A549 (cell line): Measurements from ENCODE around the gene SAP25.

Source experiments
- GATA3 ChIP-seq: IDR thresholded peaks from 2 replicates; pipeline ENCODE4 v1.6.1; 2012; ENCODE audit warnings: borderline replicate concordance
- TF ChIP-seq, protein P1 (sequence below): fragments of 450-650 bp; IDR thresholded peaks from 2 replicates; pipeline ENCODE4 v1.6.1; 2014; ENCODE audit warnings: antibody characterized with exemption
- TF ChIP-seq, protein P2 (sequence below): fragments of >200 bp; sonication (Bioruptor Twin); formaldehyde crosslinking; IDR thresholded peaks from 3 replicates; pipeline ENCODE4 v1.5.1; 2016

DNA sequence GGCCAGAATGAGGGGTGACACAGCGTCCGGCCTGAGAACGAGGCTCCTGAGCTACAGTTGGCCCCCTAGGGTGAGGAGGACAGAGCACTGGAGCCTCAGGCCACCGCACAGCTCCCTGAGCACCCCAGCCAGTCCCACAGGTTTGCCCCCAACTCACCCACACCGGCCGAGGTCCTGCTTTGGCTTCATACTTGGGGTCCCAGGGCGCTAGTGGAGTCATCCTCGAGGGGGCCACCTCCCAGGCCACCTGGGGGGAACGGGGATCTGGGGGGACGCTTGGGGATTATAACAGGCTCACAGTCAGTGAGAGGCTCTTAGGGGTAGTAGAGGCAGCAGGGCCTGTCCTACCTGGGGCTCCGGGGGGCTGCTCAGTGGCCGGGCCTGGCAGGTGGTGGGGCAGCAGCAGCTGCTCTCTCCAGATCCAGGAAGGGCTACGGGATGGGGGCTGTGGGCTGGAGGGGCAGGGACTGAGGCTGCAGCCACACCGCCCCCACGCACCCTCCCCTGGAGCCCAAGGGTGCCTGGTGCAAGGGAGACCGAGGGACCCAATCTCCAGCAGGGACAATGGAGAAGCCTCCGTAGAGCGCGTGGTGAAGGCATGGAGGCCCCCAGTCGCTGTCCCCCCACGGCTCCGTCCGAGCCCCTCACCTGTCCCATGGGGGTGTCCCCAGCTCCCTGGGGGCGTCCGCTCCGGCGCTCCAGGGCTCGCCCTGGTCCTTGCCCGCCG lies 588 bp downstream of the SAP25 start:
- TF ChIP-seq, protein P1, sequence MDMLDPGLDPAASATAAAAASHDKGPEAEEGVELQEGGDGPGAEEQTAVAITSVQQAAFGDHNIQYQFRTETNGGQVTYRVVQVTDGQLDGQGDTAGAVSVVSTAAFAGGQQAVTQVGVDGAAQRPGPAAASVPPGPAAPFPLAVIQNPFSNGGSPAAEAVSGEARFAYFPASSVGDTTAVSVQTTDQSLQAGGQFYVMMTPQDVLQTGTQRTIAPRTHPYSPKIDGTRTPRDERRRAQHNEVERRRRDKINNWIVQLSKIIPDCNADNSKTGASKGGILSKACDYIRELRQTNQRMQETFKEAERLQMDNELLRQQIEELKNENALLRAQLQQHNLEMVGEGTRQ, result no peak
- TF ChIP-seq, protein P2, sequence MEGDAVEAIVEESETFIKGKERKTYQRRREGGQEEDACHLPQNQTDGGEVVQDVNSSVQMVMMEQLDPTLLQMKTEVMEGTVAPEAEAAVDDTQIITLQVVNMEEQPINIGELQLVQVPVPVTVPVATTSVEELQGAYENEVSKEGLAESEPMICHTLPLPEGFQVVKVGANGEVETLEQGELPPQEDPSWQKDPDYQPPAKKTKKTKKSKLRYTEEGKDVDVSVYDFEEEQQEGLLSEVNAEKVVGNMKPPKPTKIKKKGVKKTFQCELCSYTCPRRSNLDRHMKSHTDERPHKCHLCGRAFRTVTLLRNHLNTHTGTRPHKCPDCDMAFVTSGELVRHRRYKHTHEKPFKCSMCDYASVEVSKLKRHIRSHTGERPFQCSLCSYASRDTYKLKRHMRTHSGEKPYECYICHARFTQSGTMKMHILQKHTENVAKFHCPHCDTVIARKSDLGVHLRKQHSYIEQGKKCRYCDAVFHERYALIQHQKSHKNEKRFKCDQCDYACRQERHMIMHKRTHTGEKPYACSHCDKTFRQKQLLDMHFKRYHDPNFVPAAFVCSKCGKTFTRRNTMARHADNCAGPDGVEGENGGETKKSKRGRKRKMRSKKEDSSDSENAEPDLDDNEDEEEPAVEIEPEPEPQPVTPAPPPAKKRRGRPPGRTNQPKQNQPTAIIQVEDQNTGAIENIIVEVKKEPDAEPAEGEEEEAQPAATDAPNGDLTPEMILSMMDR, result no peak
- TF ChIP-seq GATA3, result no peak
